A673 (cell line): ENCODE measurements around the gene DLGAP1. TPM values are rescaled to one million over a fixed set of nuclear protein-coding genes. Genes with fewer than 3 reads are reported as not detected.
A peak's percentile ranks its signal among the peaks of the same experiment; 100 is the strongest.

Experiments used
- BruUV-seq: library from RNA; stranded (reverse); fragments of 400-500 nt; replicated peaks from 2 replicates; lab custom pipeline; 2021; lab: Mats Ljungman, UMichigan
- CTCF ChIA-PET: fragments of 300-600 bp; sonication (Branson Sonifier 250); formaldehyde crosslinking; loops from one replicate; lab custom pipeline; 2022; ENCODE audit warnings: antibody characterized with exemption; lab: Charles Lee
- POLR2A ChIA-PET: fragments of 300-600 bp; sonication (Branson Sonifier 250); formaldehyde crosslinking; loops from one replicate; lab custom pipeline; 2022; ENCODE audit warnings: antibody characterized with exemption; ENCODE audit not compliant: low non-redundant PET; lab: Charles Lee
- DNase-seq: peaks from one replicate; pipeline ENCODE4 v3.0.0-alpha.2; 2015; ENCODE audit warnings: low spot score
- H3K27ac ChIP-seq: fragments of 200-600 bp; sonication (generic); 2 replicates; pipeline ENCODE4 v1.5.1; 2016; ENCODE audit warnings: mixed run types, low read depth, mild to moderate bottlenecking, mixed read lengths, antibody characterized with exemption, low read length; ENCODE audit not compliant: poor library complexity, severe bottlenecking
- H3K27me3 ChIP-seq: fragments of 200-600 bp; sonication (generic); replicated peaks from 2 replicates; pipeline ENCODE4 v1.6.1; 2017; ENCODE audit warnings: mixed run types, low read depth, mild to moderate bottlenecking, mixed read lengths, antibody characterized with exemption, low read length; ENCODE audit not compliant: insufficient read depth, poor library complexity
- H3K36me3 ChIP-seq: fragments of 200-600 bp; sonication (generic); 2 replicates; pipeline ENCODE4 v1.6.1; 2016; ENCODE audit warnings: mixed run types, mild to moderate bottlenecking, mixed read lengths, antibody characterized with exemption, low read length; ENCODE audit not compliant: insufficient read depth, poor library complexity, severe bottlenecking
- H3K4me1 ChIP-seq: fragments of 200-600 bp; sonication (generic); 2 replicates; pipeline ENCODE4 v1.6.1; 2017; ENCODE audit warnings: mixed run types, mild to moderate bottlenecking, mixed read lengths, antibody characterized with exemption, low read length; ENCODE audit not compliant: insufficient read depth, poor library complexity, severe bottlenecking
- H3K4me3 ChIP-seq: fragments of 200-600 bp; sonication (generic); 2 replicates; pipeline ENCODE4 v1.5.1; 2016; ENCODE audit warnings: low read depth, mixed run types, mild to moderate bottlenecking, mixed read lengths, low read length; ENCODE audit not compliant: poor library complexity, severe bottlenecking
- H3K9me3 ChIP-seq: fragments of 200-600 bp; sonication (generic); 2 replicates; pipeline ENCODE4 v1.6.1; 2016; ENCODE audit warnings: mixed run types, low read depth, mild to moderate bottlenecking, mixed read lengths, antibody characterized with exemption, low read length; ENCODE audit not compliant: poor library complexity, severe bottlenecking
- EZH2 ChIP-seq: fragments of 200-600 bp; sonication (generic); IDR thresholded peaks from 2 replicates; pipeline ENCODE4 v1.6.1; 2017; ENCODE audit warnings: borderline replicate concordance, low read depth, mild to moderate bottlenecking, mixed read lengths, antibody characterized with exemption, low read length; ENCODE audit not compliant: poor library complexity, severe bottlenecking
- intact Hi-C: fragments of 100-400 bp; cut with micrococcal nuclease; formaldehyde crosslinking; loops from one replicate; pipeline ENCODE4 v1.10.0; 2022; ENCODE audit not compliant: unreplicated experiment
- total RNA-seq: library from RNA; stranded (reverse); gene quantifications from 2 replicates; pipeline ENCODE4 v1.2.3, GENCODE V29; 2021
- TF ChIP-seq, protein P1 (sequence below): fragments of 300-800, 200-600 bp; sonication (generic); conservative IDR thresholded peaks from 2 replicates; pipeline ENCODE4 v1.5.1; 2017; ENCODE audit warnings: low read depth, mild to moderate bottlenecking, antibody characterized with exemption, low read length, moderate library complexity, mixed read lengths

Gene DLGAP1
- total RNA-seq, 1 experiment from 2014 or later: 135 TPM

GRCh38 chr18:4271952-4272351 lies 183.2 kb downstream of the DLGAP1 start:
- peaks cover 17% of the 10 kb centered on the region for H3K4me1 ChIP-seq
- POLR2A ChIA-PET: no interaction called here
- H3K36me3 ChIP-seq: no peaks in the 10 kb centered on the region
- no peak for TF ChIP-seq EZH2
- TF ChIP-seq, protein P1, sequence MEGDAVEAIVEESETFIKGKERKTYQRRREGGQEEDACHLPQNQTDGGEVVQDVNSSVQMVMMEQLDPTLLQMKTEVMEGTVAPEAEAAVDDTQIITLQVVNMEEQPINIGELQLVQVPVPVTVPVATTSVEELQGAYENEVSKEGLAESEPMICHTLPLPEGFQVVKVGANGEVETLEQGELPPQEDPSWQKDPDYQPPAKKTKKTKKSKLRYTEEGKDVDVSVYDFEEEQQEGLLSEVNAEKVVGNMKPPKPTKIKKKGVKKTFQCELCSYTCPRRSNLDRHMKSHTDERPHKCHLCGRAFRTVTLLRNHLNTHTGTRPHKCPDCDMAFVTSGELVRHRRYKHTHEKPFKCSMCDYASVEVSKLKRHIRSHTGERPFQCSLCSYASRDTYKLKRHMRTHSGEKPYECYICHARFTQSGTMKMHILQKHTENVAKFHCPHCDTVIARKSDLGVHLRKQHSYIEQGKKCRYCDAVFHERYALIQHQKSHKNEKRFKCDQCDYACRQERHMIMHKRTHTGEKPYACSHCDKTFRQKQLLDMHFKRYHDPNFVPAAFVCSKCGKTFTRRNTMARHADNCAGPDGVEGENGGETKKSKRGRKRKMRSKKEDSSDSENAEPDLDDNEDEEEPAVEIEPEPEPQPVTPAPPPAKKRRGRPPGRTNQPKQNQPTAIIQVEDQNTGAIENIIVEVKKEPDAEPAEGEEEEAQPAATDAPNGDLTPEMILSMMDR: no peak
- BruUV-seq: no TSS peak
- no peak for DNase-seq
- no peaks in the 10 kb centered on the region for H3K9me3 ChIP-seq
- H3K27me3 ChIP-seq: no peaks in the 10 kb centered on the region
- no peak overlapping the region for H3K4me3 ChIP-seq
- H3K27ac ChIP-seq: no peak overlapping the region
- CTCF ChIA-PET: no interaction called here
- intact Hi-C loops: no loop called here

DNA sequence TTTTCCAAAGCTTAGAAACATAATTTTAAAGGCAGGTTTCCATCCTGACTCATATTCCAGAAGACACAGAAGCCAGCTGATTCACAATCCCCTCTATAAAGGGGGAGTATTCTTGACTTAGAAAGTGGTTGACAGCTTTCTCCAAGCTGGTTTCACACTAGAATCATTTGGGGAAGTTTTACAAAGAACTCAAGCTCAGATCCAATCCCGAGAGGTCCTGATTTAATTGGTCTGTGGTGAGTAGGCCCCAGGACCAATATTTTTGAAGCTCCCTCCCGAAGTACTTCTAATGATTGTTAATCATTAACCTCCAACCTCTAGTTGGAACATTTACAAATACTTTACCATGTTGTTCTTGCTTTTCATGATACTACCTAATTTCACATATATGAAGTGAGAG lies 184.1 kb downstream of the DLGAP1 start:
- intact Hi-C loops: no loop called here
- no TSS peak for BruUV-seq
- no peak for DNase-seq
- H3K4me1 ChIP-seq: peaks cover 27% of the 10 kb centered on the region
- H3K27ac ChIP-seq: peak overlapping the region; percentile 3
- no peaks in the 10 kb centered on the region for H3K36me3 ChIP-seq
- H3K4me3 ChIP-seq: no peak overlapping the region
- CTCF ChIA-PET: no interaction called here
- TF ChIP-seq, protein P1: no peak
- TF ChIP-seq EZH2: no peak
- H3K27me3 ChIP-seq: no peaks in the 10 kb centered on the region
- POLR2A ChIA-PET: no interaction called here
- H3K9me3 ChIP-seq: no peaks in the 10 kb centered on the region

- ChIA-PET POLR2A (no interaction called here), CTCF (no interaction called here)
- TF ChIP-seq, protein P1: no peak
- no peak for TF ChIP-seq EZH2
- no peaks in the 10 kb centered on the region for H3K9me3 ChIP-seq
- no peaks in the 10 kb centered on the region for H3K36me3 ChIP-seq
- no peak overlapping the region for H3K4me3 ChIP-seq
- no TSS peak for BruUV-seq
- no peak for DNase-seq
- H3K27ac ChIP-seq: peak overlapping the region; percentile 32
- H3K27me3 ChIP-seq: no peaks in the 10 kb centered on the region
- peaks cover 31% of the 10 kb centered on the region for H3K4me1 ChIP-seq
- intact Hi-C loops: no loop called here
These were observed 185.1 kb downstream of the DLGAP1 start for GRCh38 chr18:4270016-4270415.
